Vagina (tissue), 2 donors: ENCODE results near the gene JAKMIP3.
"Not testable (repeated sequence)": the region's sequence is repeated elsewhere in the genome, so short reads cannot be mapped to it uniquely, and the experiment has no call there.

ENCODE experiments used
- CTCF ChIP-seq, 3 experiments: fragments of 450-650 bp in 2 of 3; fragments of 200-600 bp in 1 of 3; sonication (generic) in 1 of 3; IDR thresholded peaks; one replicate each; pipeline ENCODE4 v1.5.1; 2017 to 2019; ENCODE audit warnings: antibody characterized with exemption in 3 of 3, mild to moderate bottlenecking in 2 of 3, moderate library complexity in 2 of 3
- POLR2A ChIP-seq, 2 donors: fragments of 450-650 bp; IDR thresholded peaks; one replicate each; pipeline ENCODE4 v1.6.1; 2017; ENCODE audit warnings: antibody characterized with exemption in 2 of 2, mild to moderate bottlenecking in 2 of 2, moderate library complexity in 2 of 2
- POLR2AphosphoS5 ChIP-seq, 2 donors: sonication (generic); formaldehyde crosslinking; IDR thresholded peaks; one replicate each; pipeline ENCODE4 v1.9.0; 2017; ENCODE audit warnings: antibody characterized with exemption in 2 of 2, mild to moderate bottlenecking in 2 of 2, low read depth in 1 of 2; ENCODE audit not compliant: insufficient read depth in 1 of 2

DNA sequence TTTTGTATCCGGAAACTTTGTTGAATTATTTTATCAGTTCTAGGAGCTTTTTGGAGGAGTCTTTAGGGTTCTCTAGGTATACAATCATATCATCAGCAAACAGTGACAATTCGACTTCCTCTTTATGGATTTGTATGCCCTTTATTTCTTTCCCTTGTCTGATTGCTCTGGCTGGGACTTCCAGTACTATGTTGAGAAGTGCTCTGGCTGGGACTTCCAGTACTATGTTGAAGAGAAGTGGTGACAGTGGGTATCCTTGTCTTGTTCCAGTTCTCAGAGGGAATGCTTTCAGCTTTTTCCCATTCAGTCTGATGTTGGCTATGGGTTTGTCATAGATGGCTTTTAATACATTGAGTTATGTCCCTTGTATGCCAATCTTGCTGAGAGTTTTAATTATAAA is 18.6 kb downstream of the JAKMIP3 start:
- not testable (repeated sequence) for TF ChIP-seq CTCF (IDR thresholded peaks at IDR 0.05); POLR2AphosphoS5 (IDR thresholded peaks at IDR 0.05; ENCODE audit: insufficient read depth in 1 of 2, low read depth in 1 of 2); POLR2A (IDR thresholded peaks at IDR 0.05)
